GM11168 (cell line): ENCODE results near the gene ENOPH1.

Experiments used
- in situ Hi-C: fragments of 300-500 bp; cut with MboI; formaldehyde crosslinking; loops from one replicate; pipeline ENCODE4 v1.12.0; 2022; ENCODE audit warnings: low sequenced_read_pairs; ENCODE audit not compliant: unreplicated experiment

Gene ENOPH1

DNA sequence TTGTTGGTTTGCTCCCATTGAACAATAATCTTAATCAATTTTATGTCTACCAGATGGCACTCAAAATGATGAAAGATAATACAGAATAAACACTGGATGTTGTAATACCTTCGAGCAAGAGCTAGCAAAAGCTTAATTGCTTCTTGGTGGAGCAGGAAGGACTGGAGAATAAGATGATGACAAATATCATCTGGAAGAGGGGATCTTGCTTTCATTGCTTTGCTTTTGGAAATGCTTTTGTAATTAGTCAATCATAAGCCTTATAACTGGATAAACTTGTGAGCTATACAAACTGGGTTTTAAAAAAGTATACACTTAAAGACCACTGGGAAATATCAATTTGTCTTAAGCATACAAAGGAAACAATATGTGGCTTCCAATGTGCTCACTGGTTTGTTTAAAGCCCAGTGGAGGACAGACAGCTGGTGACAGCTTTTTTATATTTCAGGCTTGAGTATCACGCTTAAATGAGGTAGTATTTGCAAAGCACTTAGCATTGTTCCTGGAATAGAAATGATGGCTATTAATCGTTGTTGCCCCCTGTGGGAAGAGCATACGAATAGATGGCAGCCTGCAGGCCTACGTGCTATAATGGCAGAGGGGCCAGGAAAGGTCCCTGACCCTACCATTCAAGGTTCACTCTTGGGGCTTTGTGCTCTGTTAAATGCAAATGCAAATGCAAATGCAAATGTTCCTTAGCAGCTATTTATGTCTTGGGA, 70.2 kb downstream of the ENOPH1 start:
- in situ Hi-C loops, result no loop called here

GRCh38 chr4:82501154-82501442, 70.7 kb downstream of the ENOPH1 start:
- in situ Hi-C loops, result no loop called here

- in situ Hi-C loops, result no loop called here
These were observed 77.6 kb downstream of the ENOPH1 start for GRCh38 chr4:82508011-82508410.

DNA sequence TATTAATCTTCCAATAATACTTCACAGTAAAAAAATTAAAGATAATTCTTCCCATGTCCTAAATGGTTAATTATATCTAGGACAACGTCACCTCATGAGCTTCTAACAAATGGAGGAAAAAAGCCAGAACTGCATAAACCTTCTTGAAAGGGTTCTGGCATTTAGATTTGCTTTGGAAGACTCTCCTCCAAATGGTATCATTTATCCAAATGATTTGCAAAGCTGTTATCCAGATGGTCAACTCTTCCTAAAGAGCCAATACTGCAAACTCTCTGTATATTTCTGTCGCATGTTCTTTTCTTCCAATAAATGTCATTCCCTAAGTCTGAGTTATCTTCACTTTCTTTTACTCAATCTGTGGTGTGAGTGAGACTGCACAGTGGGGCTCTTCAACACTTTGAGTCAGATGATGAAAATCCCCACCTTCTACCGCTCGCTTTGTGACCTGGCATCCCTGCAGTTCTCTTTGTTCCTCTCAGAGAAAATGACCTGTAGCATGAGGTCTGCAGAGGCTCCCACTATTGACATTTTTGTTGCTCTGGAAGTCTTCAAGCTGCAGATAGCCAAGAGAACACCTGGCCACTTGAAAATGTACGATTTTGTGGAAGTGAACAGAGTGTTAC, 78.5 kb downstream of the ENOPH1 start:
- in situ Hi-C loops, result no loop called here

DNA sequence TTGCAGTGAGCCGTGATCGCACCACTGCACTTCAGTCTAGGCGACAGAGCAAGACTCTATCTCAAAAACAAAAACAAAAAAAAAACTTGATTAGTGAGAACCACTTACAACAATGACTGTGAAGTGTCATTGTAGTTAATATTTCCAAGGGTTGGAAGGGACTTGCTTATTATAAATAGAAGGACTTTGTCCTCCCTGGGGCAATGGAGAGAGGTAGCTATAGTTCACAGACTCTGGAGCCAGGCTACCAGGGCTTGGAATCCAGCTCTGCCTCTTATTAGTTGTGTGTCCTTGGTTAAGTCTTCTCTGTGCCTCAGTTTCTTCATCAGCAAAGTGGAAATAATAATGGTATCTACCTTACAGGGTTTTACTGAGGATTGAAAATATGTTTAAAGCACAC, 79.8 kb downstream of the ENOPH1 start:
- in situ Hi-C loops, result no loop called here
